GM12892 (cell line): ENCODE measurements around the gene CHST15.

Source experiments
- DNase-seq: peaks from one replicate; pipeline ENCODE4 v3.0.0; 2011; ENCODE audit not compliant: insufficient read length
- FAIRE-seq: peaks from 2 replicates; lab custom pipeline; 2011; peaks lifted over from hg19 to GRCh38; lab: Jason Lieb, UNC
- POLR2A ChIP-seq: IDR thresholded peaks from 2 replicates; pipeline ENCODE4 v1.6.1; 2011; ENCODE audit warnings: low read depth, low read length, control low read depth
- POLR2AphosphoS5 ChIP-seq: IDR thresholded peaks from 2 replicates; pipeline ENCODE4 v1.6.1; 2011; ENCODE audit warnings: low read depth, low read length, control low read depth
- TAF1 ChIP-seq: IDR thresholded peaks from 2 replicates; pipeline ENCODE4 v1.6.1; 2011; ENCODE audit warnings: low read depth, mild to moderate bottlenecking, control low read depth, low read length, borderline replicate concordance

CHST15 gene

DNA sequence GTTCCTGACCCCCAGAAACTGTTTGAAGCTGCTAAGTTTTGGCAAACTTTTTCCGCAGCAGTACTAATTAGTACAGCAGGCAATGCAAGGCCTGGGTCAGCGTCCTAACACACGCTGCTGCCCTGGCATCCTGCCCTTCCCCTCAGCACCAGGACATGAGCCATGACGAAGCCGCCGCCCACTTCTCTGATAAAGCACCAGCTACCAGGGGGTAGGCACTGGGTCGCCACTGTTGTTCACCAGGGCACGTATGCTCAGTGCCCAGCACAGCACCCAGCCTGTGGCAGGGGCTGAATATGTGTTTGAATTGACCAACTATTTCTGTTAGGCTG lies 59.5 kb downstream of the CHST15 start:
- TF ChIP-seq POLR2AphosphoS5 = no peak
- TF ChIP-seq POLR2A = no peak
- no peak for TF ChIP-seq TAF1
- DNase-seq = no peak
- no peak for FAIRE-seq

GRCh38 chr10:124032971-124033886 lies 60.2 kb downstream of the CHST15 start:
- TF ChIP-seq POLR2AphosphoS5 (no peak), TAF1 (no peak), POLR2A (no peak)
- DNase-seq (no peak), FAIRE-seq (no peak)

DNA sequence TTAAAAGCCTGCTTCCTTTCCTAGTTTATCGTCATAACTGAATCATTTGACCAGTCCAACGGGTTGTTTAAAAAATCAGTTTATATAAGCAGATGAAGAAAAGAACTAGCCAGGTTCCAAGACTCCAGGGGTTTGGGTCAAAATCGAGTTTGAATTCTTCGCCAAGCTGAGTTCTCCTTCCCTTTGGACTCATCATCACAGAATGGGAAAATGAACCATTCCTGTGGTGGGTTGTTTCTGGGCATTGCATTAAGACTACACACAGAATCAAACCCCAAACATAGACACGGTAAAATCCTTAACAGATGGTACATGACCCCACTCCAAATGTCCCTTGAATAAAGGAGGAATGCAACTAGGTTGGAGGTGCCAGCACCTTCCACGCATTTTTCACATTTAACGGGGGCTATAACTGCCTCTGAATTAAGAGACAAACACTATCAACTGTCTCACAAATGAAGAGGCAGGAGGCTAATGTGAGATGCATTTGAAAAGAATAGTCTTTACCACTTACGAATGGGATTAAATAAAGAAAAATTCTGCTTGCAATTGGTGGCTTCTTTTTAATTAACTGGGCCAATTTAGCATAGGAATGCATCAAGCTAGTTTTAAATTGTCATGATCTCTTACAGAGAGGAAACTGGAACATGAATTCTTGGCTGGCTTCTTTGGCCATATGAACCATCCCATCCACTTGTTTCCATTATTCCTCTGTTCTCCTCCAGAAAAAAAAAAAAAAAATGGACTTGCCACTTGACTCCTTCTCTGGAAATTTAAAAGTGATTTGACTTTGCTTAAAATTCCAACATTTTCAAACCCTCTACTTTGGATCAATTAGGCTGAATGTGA lies 61.1 kb downstream of the CHST15 start:
- DNase-seq (no peak), FAIRE-seq (no peak)
- no peak for TF ChIP-seq POLR2AphosphoS5
- no peak for TF ChIP-seq TAF1
- TF ChIP-seq POLR2A = no peak

GRCh38 chr10:124030492-124031110 lies 62.8 kb downstream of the CHST15 start:
- TF ChIP-seq POLR2AphosphoS5 (no peak), POLR2A (no peak), TAF1 (no peak)
- no peak for FAIRE-seq
- no peak for DNase-seq

DNA sequence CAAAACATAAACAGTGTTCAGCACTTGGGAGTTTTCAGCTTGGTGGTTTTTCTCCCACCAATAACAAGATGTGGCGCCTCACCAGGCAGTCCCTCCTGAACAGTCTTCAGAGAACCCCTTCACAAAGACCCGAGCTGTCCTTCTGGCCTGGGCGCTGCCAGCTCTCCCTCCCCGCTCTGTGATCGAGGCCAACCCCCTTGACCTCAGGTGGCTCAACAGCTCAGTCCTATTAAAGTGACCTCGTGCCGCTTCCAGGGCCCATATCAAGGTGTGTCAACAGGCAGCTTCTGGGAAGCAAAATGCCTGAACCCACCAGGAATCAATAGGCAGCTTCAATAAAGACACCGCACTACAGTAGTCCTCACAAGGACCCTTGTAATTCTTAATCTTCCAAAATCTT lies 63.3 kb downstream of the CHST15 start:
- FAIRE-seq (no peak), DNase-seq (no peak)
- TF ChIP-seq TAF1 (no peak), POLR2A (no peak), POLR2AphosphoS5 (no peak)

- TF ChIP-seq TAF1 = no peak
- TF ChIP-seq POLR2AphosphoS5 = no peak
- no peak for TF ChIP-seq POLR2A
- FAIRE-seq (no peak), DNase-seq (no peak)
Observed at GRCh38 chr10:124029559-124029958, 63.8 kb downstream of the CHST15 start.

- TF ChIP-seq POLR2AphosphoS5 (no peak), POLR2A (no peak), TAF1 (no peak)
- no peak for FAIRE-seq
- DNase-seq = no peak
Observed at GRCh38 chr10:124028700-124029480, 64.5 kb downstream of the CHST15 start.

DNA sequence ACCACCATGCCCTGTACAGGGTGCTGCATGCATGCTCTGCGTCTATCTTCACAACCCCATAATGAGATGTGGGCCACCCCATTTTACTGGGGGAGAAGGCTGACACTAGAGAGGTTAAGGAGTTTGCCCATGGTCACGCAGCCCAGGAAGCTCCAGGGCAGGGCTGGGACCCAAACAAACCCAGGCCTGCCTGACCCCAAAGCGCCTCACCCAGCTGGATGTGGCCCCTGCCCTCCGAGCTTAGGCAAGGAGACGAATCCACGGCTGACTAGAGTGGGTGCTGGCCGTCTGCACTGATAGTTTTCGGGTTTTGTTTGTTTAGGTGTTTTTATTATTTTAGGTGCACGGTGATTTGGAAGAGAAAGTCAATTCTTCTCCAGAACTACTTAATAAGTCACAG lies 65.7 kb downstream of the CHST15 start:
- DNase-seq = no peak
- FAIRE-seq = no peak
- TF ChIP-seq TAF1 (no peak), POLR2AphosphoS5 (no peak), POLR2A (no peak)

- TF ChIP-seq POLR2A (no peak), POLR2AphosphoS5 (no peak), TAF1 (no peak)
- FAIRE-seq (no peak), DNase-seq (no peak)
Observed at GRCh38 chr10:124027031-124027611, 66.3 kb downstream of the CHST15 start.

GRCh38 chr10:124026589-124026939 lies 66.8 kb downstream of the CHST15 start:
- DNase-seq = no peak
- TF ChIP-seq POLR2AphosphoS5 (no peak), TAF1 (no peak), POLR2A (no peak)
- FAIRE-seq = no peak
